Stomach (tissue), 4 donors: ENCODE measurements around the gene OR5B2.

Experiments used
- POLR2AphosphoS5 ChIP-seq, 3 donors: sonication (generic); formaldehyde crosslinking; IDR thresholded peaks; one replicate each; pipeline ENCODE4 v1.6.1; 2016; ENCODE audit warnings: antibody characterized with exemption in 3 of 3
- TF ChIP-seq, protein P1 (sequence below), 7 experiments: fragments of 450-650 bp in 4 of 7; fragments of 200-600 bp in 3 of 7; sonication (generic) in 3 of 7; IDR thresholded peaks; one replicate each; pipeline ENCODE4 v1.5.1; 2016 to 2019; ENCODE audit warnings: antibody characterized with exemption in 7 of 7, control low read depth in 2 of 7, mild to moderate bottlenecking in 1 of 7

DNA sequence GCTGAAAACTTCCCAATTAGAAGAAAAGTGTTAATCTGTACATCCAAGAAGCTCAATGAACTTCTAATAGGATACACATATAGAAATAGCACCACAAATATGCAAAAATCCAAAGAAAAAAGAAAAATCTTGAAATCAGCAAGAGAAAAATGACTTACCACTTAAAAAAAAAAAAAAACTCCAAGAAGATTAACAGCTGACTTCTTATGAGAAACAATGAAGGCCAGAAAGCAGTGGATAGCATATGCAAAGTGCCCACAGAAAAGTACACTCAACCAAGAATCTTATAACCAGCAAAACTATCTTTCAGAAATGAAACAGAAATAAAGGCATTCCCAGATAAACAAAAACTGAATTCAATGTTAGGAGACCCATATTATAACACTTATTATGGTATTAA, 44.0 kb upstream of the OR5B2 start:
- TF ChIP-seq POLR2AphosphoS5 (IDR thresholded peaks at IDR 0.05), result no peak
- TF ChIP-seq, protein P1, sequence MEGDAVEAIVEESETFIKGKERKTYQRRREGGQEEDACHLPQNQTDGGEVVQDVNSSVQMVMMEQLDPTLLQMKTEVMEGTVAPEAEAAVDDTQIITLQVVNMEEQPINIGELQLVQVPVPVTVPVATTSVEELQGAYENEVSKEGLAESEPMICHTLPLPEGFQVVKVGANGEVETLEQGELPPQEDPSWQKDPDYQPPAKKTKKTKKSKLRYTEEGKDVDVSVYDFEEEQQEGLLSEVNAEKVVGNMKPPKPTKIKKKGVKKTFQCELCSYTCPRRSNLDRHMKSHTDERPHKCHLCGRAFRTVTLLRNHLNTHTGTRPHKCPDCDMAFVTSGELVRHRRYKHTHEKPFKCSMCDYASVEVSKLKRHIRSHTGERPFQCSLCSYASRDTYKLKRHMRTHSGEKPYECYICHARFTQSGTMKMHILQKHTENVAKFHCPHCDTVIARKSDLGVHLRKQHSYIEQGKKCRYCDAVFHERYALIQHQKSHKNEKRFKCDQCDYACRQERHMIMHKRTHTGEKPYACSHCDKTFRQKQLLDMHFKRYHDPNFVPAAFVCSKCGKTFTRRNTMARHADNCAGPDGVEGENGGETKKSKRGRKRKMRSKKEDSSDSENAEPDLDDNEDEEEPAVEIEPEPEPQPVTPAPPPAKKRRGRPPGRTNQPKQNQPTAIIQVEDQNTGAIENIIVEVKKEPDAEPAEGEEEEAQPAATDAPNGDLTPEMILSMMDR (IDR thresholded peaks at IDR 0.05), result no peak
